Liver (tissue), 3 donors: ENCODE measurements around the gene CCDC93.

ENCODE experiments used
- CTCF ChIP-seq: fragments of 150-350 bp; IDR thresholded peaks from 2 replicates; pipeline ENCODE4 v1.5.1; 2017; ENCODE audit warnings: improper control_type of control experiment, low read depth, low read length; ENCODE audit not compliant: missing input control
- EGR1 ChIP-seq, 2 donors: IDR thresholded peaks; 2 replicates each; pipeline ENCODE4 v1.6.1; 2016 to 2018; ENCODE audit warnings: antibody characterized with exemption in 2 of 2, low read depth in 2 of 2
- FOXA1 ChIP-seq: IDR thresholded peaks from 2 replicates; pipeline ENCODE4 v1.6.1; 2016; ENCODE audit warnings: antibody characterized with exemption
- FOXA2 ChIP-seq: IDR thresholded peaks from 2 replicates; pipeline ENCODE4 v1.6.1; 2016; ENCODE audit warnings: antibody characterized with exemption
- GABPA ChIP-seq, 2 donors: IDR thresholded peaks in 1 of 2; conservative IDR thresholded peaks in 1 of 2; 2 replicates each; pipeline ENCODE4 v1.6.1; 2016; ENCODE audit warnings: antibody characterized with exemption in 2 of 2, mild to moderate bottlenecking in 1 of 2, moderate library complexity in 1 of 2
- JUND ChIP-seq, 2 donors: IDR thresholded peaks; 2 replicates each; pipeline ENCODE4 v1.6.1; 2016; ENCODE audit warnings: antibody characterized with exemption in 2 of 2
- NR2F2 ChIP-seq: IDR thresholded peaks from 2 replicates; pipeline ENCODE4 v1.6.1; 2016; ENCODE audit warnings: antibody characterized with exemption
- RAD21 ChIP-seq, 2 donors: IDR thresholded peaks; 2 replicates each; pipeline ENCODE4 v1.6.1; 2016; ENCODE audit warnings: antibody characterized with exemption in 2 of 2, mild to moderate bottlenecking in 2 of 2
- REST ChIP-seq: IDR thresholded peaks from 2 replicates; pipeline ENCODE4 v1.6.1; 2016; ENCODE audit warnings: antibody characterized with exemption, mild to moderate bottlenecking
- RXRA ChIP-seq, 2 donors: IDR thresholded peaks; 2 replicates each; pipeline ENCODE4 v1.6.1; 2017 to 2018; ENCODE audit warnings: antibody characterized with exemption in 2 of 2, mild to moderate bottlenecking in 1 of 2
- SP1 ChIP-seq: IDR thresholded peaks from 2 replicates; pipeline ENCODE4 v1.6.1; 2018; ENCODE audit warnings: antibody characterized with exemption, mild to moderate bottlenecking
- TAF1 ChIP-seq: conservative IDR thresholded peaks from 2 replicates; pipeline ENCODE4 v1.6.1; 2016; ENCODE audit warnings: antibody characterized with exemption, mild to moderate bottlenecking
- ZBTB33 ChIP-seq: IDR thresholded peaks from 2 replicates; pipeline ENCODE4 v1.6.1; 2016; ENCODE audit warnings: antibody characterized with exemption
- TF ChIP-seq, protein P1 (sequence below): IDR thresholded peaks from 2 replicates; pipeline ENCODE4 v1.6.1; 2016; ENCODE audit warnings: antibody characterized with exemption
- donor health status: healthy.
- donor health status: healthy.

DNA sequence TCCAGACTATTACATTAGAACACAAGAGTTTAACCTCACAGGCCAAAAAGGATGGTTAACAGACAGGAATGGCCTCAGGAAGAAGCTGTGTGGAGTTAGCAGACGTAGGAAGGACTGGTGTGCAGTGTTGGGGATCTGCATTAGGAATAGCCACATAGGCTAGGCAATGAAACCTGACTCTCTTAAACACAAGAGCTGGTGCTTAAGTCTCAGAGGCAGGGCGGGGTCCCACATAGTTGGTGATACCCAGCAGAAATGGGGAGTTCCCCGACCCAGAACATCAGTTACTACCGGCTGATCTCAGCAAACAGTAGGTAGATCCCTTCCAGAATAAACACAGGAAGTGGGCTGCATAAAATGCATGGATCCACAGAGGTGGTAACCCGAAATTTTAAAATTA, 64.1 kb downstream of the CCDC93 start:
- no peak for TF ChIP-seq CTCF
- TF ChIP-seq TAF1 = no peak
- TF ChIP-seq, protein P1, sequence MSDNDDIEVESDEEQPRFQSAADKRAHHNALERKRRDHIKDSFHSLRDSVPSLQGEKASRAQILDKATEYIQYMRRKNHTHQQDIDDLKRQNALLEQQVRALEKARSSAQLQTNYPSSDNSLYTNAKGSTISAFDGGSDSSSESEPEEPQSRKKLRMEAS = no peak
- no peak for TF ChIP-seq RAD21 (IDR thresholded peaks at IDR 0.05)
- TF ChIP-seq GABPA (IDR thresholded peaks at IDR 0.05 in 1 of 2, conservative IDR thresholded peaks at IDR 0.05 in 1 of 2) = no peak
- no peak for TF ChIP-seq JUND (IDR thresholded peaks at IDR 0.05)
- no peak for TF ChIP-seq RXRA (IDR thresholded peaks at IDR 0.05)
- TF ChIP-seq REST = no peak
- TF ChIP-seq FOXA1 = no peak
- no peak for TF ChIP-seq ZBTB33
- no peak for TF ChIP-seq FOXA2
- no peak for TF ChIP-seq SP1
- no peak for TF ChIP-seq NR2F2
- no peak for TF ChIP-seq EGR1 (IDR thresholded peaks at IDR 0.05; ENCODE audit: low read depth in 2 of 2)
